Measurements from ENCODE around the gene HRH4. TPM values are rescaled to one million over a fixed set of nuclear protein-coding genes. Genes with fewer than 3 reads are reported as not detected.

The HRH4 gene
- total and polyA plus RNA-seq, 4 donors = 0.03 to 0.15 (median 0.10) TPM; not detected in 1

DNA sequence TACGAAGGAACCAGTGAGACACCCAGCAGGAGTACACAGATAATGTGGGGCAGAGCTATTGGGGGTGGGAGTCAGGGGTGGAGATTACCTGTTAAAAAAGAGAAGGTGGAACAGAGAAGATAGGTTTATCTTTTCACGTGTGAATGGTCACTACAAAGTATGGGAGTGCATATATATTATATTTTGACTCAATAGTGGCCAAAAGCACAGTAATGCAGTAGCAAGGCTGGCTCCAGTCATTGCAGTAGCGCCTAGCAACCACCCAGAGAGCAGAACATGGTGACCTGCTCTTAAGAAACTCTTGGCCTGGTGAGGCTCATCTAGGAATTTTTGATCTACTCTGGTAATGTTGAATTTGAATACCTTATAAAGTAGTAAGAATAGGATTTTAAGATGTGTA lies 33.0 kb upstream of the HRH4 start:
- Histone ChIP-seq H3K27me3 (ENCODE audit: control insufficient read depth in 1 of 2, insufficient read depth in 2 of 2, low read length in 1 of 2) (no peaks in the 10 kb centered on the region), H3K27ac (ENCODE audit: low read depth in 1 of 2, low read length in 2 of 2) (no peak overlapping the region), H3K9me3 (ENCODE audit: control insufficient read depth, low read length) (no peaks in the 10 kb centered on the region), H3K4me1 (ENCODE audit: control insufficient read depth in 1 of 2, insufficient read depth in 2 of 2, low read length in 2 of 2) (no peaks in the 10 kb centered on the region), H3K36me3 (ENCODE audit: control insufficient read depth in 1 of 2, insufficient read depth in 2 of 2, low read length in 1 of 2) (no peaks in the 10 kb centered on the region), H3K4me3 (ENCODE audit: low read length in 2 of 2) (peak overlapping the region; percentile 37 to 84)
- 54 to 55% methylated on average over 3 of the region's 3 CpGs for WGBS, 2 donors
- DNase-seq (no peak), ATAC-seq (ENCODE audit: low FRiP score) (no peak)
- intact Hi-C loops (cut with DNase I) = loop anchor here in 1 of 2 donors (2.0 kb wide), 1 partner anchor 29 kb away; no protein-coding TSS in a partner anchor

DNA sequence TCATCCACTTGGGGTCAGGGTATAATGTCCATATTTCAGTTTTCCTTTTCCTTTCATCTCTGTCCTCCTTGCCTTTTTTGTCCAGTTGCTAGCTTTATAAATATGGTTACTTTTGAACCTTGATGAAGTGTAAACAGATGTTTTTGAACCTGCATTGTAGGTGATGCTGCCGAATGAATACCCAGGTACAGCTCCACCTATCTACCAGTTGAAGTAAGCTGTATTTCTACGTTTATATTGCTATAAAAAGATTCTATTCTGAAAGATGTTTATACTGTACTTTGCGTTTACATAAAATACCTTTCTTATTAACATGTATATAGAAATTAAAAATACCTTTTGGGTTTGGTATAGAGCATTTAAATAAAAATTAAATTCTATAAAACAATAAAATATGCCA lies 31.7 kb upstream of the HRH4 start:
- intact Hi-C loops (cut with DNase I) = no loop called here
- WGBS, 2 donors = 89 to 92% methylated on average over 3 of the region's 3 CpGs

DNA sequence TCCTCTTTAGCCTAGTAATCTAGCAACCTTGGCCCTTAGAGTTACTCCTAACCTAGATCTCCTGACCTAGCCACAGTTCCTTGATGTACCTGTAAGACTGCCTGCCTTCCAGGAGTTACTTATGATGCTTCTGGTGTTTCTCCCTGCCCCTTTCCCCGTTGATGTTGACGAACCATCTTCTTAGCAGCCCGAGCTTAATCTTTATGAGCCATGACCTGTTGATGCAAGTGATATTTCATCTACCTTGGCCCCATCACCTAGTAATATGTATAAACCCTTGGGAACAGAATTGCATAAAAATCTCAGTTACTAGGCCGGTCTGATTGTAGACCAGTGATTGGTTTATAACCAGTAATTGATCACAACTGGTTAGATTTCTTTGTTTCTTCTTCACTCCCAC lies 31.2 kb upstream of the HRH4 start:
- no peaks in the 10 kb centered on the region for H3K4me1 ChIP-seq (ENCODE audit: control insufficient read depth in 1 of 2, insufficient read depth in 2 of 2, low read length in 2 of 2)
- H3K27me3 ChIP-seq (ENCODE audit: control insufficient read depth in 1 of 2, insufficient read depth in 2 of 2, low read length in 1 of 2) = no peaks in the 10 kb centered on the region
- H3K4me3 ChIP-seq (ENCODE audit: low read length in 2 of 2) = no peak overlapping the region
- 96 to 97% methylated on average over 4 of the region's 4 CpGs for WGBS, 2 donors
- H3K27ac ChIP-seq (ENCODE audit: low read depth in 1 of 2, low read length in 2 of 2) = no peak overlapping the region
- no peaks in the 10 kb centered on the region for H3K36me3 ChIP-seq (ENCODE audit: control insufficient read depth in 1 of 2, insufficient read depth in 2 of 2, low read length in 1 of 2)
- no peaks in the 10 kb centered on the region for H3K9me3 ChIP-seq (ENCODE audit: control insufficient read depth, low read length)
- ATAC-seq (ENCODE audit: low FRiP score) (no peak), DNase-seq (no peak)
- intact Hi-C loops (cut with DNase I) = no loop called here

More for the DNA sequence above, 31.7 kb upstream of the HRH4 start:
- H3K4me1 ChIP-seq (ENCODE audit: control insufficient read depth in 1 of 2, insufficient read depth in 2 of 2, low read length in 2 of 2) = no peaks in the 10 kb centered on the region
- ATAC-seq (ENCODE audit: low FRiP score) = no peak
- no peaks in the 10 kb centered on the region for H3K27me3 ChIP-seq (ENCODE audit: control insufficient read depth in 1 of 2, insufficient read depth in 2 of 2, low read length in 1 of 2)
- no peak overlapping the region for H3K4me3 ChIP-seq (ENCODE audit: low read length in 2 of 2)
- no peaks in the 10 kb centered on the region for H3K9me3 ChIP-seq (ENCODE audit: control insufficient read depth, low read length)
- H3K27ac ChIP-seq (ENCODE audit: low read depth in 1 of 2, low read length in 2 of 2) = no peak overlapping the region
- H3K36me3 ChIP-seq (ENCODE audit: control insufficient read depth in 1 of 2, insufficient read depth in 2 of 2, low read length in 1 of 2) = no peaks in the 10 kb centered on the region
- no peak for DNase-seq

DNA sequence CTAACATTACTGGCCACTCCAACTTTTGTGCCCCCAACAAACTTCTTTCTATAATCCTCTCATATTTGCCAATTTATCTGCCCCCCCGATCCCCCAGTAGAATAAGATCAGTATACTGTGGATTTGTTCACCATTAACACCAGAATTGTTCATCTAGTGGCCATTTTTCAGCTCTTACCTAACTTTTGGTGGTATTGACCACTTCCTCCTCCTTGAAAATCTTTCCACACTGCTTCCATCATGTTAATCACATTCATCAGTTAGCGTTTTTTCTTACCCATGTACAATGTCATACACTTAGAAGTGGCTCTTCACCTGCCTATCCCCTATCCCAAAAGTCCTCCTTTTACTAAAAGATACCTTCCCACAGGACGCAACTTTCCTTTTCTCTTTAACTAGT lies 27.8 kb upstream of the HRH4 start:
- no peaks in the 10 kb centered on the region for H3K36me3 ChIP-seq (ENCODE audit: control insufficient read depth in 1 of 2, insufficient read depth in 2 of 2, low read length in 1 of 2)
- H3K9me3 ChIP-seq (ENCODE audit: control insufficient read depth, low read length) = no peaks in the 10 kb centered on the region
- no peaks in the 10 kb centered on the region for H3K4me1 ChIP-seq (ENCODE audit: control insufficient read depth in 1 of 2, insufficient read depth in 2 of 2, low read length in 2 of 2)

DNA sequence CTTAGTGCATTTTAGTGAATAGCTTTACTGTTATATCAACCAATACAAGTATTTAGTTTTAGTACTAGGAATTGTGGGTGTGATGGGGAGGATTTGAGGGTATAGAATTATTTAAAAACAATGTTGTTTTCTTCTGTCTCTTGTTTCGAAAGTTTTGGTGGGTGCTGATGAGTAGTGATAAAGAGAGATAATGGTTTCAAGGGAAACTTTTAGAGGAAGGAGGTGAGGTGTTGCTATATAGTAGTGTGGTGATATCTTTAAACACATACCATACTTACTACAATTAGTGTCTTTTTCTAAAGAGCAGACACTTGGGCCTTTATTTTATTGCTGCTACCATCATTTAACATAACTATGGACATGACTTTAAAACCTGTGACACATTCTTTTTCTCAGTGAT lies 23.5 kb upstream of the HRH4 start:
- intact Hi-C loops (cut with DNase I) = no loop called here
- no peak for DNase-seq
- no peak for ATAC-seq (ENCODE audit: low FRiP score)
- no peak overlapping the region for H3K4me3 ChIP-seq (ENCODE audit: low read length in 2 of 2)
- 86 to 95% methylated on average over 1 of the region's 1 CpG for WGBS, 2 donors
- no peaks in the 10 kb centered on the region for H3K9me3 ChIP-seq (ENCODE audit: control insufficient read depth, low read length)
- H3K27me3 ChIP-seq (ENCODE audit: control insufficient read depth in 1 of 2, insufficient read depth in 2 of 2, low read length in 1 of 2) = no peaks in the 10 kb centered on the region
- H3K27ac ChIP-seq (ENCODE audit: low read depth in 1 of 2, low read length in 2 of 2) = no peak overlapping the region
- H3K4me1 ChIP-seq (ENCODE audit: control insufficient read depth in 1 of 2, insufficient read depth in 2 of 2, low read length in 2 of 2) = no peaks in the 10 kb centered on the region
- H3K36me3 ChIP-seq (ENCODE audit: control insufficient read depth in 1 of 2, insufficient read depth in 2 of 2, low read length in 1 of 2) = peaks cover 0 to 2% of the 10 kb centered on the region in 2 donors

More for the DNA sequence above, 27.8 kb upstream of the HRH4 start:
- DNase-seq (no peak), ATAC-seq (ENCODE audit: low FRiP score) (no peak)
- Histone ChIP-seq H3K27ac (ENCODE audit: low read depth in 1 of 2, low read length in 2 of 2) (no peak overlapping the region), H3K27me3 (ENCODE audit: control insufficient read depth in 1 of 2, insufficient read depth in 2 of 2, low read length in 1 of 2) (no peaks in the 10 kb centered on the region), H3K4me3 (ENCODE audit: low read length in 2 of 2) (no peak overlapping the region)
- intact Hi-C loops (cut with DNase I) = loop anchor here in 1 of 2 donors (5.0 kb wide), 1 partner anchor 75 kb away; no protein-coding TSS in a partner anchor
- WGBS, 2 donors = 95 to 99% methylated on average over 3 of the region's 3 CpGs

DNA sequence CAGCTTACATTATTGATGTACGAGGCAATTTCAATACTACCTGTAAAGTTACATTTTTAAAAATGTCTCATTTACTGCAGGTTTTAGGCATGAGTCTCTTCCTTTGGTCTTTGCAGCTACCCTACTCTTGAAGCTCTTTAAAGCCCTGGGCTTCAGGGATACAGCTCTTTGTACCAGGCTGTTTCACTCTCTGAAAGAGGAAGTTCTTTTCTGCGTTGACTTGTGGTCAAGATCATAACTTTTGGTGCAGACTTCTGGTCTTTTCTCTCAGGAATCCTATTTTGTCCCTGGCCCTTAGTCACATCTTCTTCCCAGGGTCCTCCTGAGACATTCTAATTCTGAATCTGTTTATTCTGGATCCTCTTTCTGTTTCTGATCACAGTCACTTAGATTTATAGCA lies 16.6 kb upstream of the HRH4 start:
- H3K36me3 ChIP-seq (ENCODE audit: control insufficient read depth in 1 of 2, insufficient read depth in 2 of 2, low read length in 1 of 2) = peaks cover 0 to 5% of the 10 kb centered on the region in 2 donors
- no peak overlapping the region for H3K27ac ChIP-seq (ENCODE audit: low read depth in 1 of 2, low read length in 2 of 2)
- intact Hi-C loops (cut with DNase I) = no loop called here
- 83 to 86% methylated on average over 2 of the region's 2 CpGs for WGBS, 2 donors
- H3K9me3 ChIP-seq (ENCODE audit: control insufficient read depth, low read length) = no peaks in the 10 kb centered on the region
- no peaks in the 10 kb centered on the region for H3K27me3 ChIP-seq (ENCODE audit: control insufficient read depth in 1 of 2, insufficient read depth in 2 of 2, low read length in 1 of 2)
- ATAC-seq (ENCODE audit: low FRiP score) (no peak), DNase-seq (no peak)
- H3K4me1 ChIP-seq (ENCODE audit: control insufficient read depth in 1 of 2, insufficient read depth in 2 of 2, low read length in 2 of 2) = no peaks in the 10 kb centered on the region
- H3K4me3 ChIP-seq (ENCODE audit: low read length in 2 of 2) = no peak overlapping the region

DNA sequence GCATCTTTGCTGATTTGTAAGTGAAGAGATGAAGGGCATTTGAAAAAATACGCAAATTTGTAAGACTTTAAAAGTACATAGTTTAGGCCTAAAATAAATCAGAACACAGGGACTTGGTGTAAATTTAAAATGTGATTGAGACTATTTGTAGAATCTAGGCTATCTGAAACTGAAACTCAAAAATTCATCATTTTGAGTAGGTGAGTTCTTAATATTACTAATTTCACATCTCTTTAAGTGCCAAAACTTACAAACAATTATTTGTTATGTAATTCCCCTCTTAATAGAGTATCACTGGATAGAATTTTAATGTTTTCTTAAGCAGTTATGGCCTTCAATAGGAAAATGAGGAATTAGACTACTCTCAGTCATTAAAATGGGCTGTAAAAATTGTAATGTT lies 14.0 kb upstream of the HRH4 start:
- no peaks in the 10 kb centered on the region for H3K4me1 ChIP-seq (ENCODE audit: control insufficient read depth in 1 of 2, insufficient read depth in 2 of 2, low read length in 2 of 2)
- DNase-seq (no peak), ATAC-seq (ENCODE audit: low FRiP score) (no peak)
- H3K27me3 ChIP-seq (ENCODE audit: control insufficient read depth in 1 of 2, insufficient read depth in 2 of 2, low read length in 1 of 2) = no peaks in the 10 kb centered on the region
- H3K27ac ChIP-seq (ENCODE audit: low read depth in 1 of 2, low read length in 2 of 2) = no peak overlapping the region
- 89 to 100% methylated on average over 1 of the region's 1 CpG for WGBS, 2 donors
- intact Hi-C loops (cut with DNase I) = no loop called here
- no peaks in the 10 kb centered on the region for H3K9me3 ChIP-seq (ENCODE audit: control insufficient read depth, low read length)
- H3K36me3 ChIP-seq (ENCODE audit: control insufficient read depth in 1 of 2, insufficient read depth in 2 of 2, low read length in 1 of 2) = peaks cover 0 to 5% of the 10 kb centered on the region in 2 donors
- H3K4me3 ChIP-seq (ENCODE audit: low read length in 2 of 2) = no peak overlapping the region

DNA sequence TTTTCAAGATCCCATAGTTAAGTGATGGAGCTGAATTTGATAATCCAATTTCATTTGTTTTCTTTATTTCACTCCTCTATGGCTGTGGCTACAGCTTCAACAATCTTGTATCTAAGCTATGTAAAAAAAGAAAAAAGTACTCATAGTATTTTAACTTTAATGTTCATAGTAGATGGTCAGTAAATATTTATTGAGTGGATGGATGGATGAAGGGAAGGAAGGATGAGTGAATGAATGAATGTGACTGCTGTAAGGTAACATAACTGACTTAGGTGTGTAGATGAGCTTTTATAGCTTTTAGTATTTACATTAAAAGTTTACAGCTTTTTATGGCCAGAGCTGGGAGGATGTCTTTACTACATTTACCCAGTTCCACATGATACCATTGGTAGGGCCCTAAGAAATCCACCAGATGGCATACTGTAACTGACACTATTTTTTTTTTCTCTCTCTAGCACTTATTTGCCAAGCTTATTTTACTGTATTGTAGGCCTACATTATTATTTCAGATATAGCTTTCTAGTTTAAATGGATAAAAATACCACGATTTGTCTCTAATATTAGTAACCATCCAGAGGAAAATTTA lies 13.4 kb upstream of the HRH4 start:
- intact Hi-C loops (cut with DNase I) = no loop called here
- Histone ChIP-seq H3K27me3 (ENCODE audit: control insufficient read depth in 1 of 2, insufficient read depth in 2 of 2, low read length in 1 of 2) (no peaks in the 10 kb centered on the region), H3K27ac (ENCODE audit: low read depth in 1 of 2, low read length in 2 of 2) (no peak overlapping the region), H3K4me1 (ENCODE audit: control insufficient read depth in 1 of 2, insufficient read depth in 2 of 2, low read length in 2 of 2) (no peaks in the 10 kb centered on the region), H3K9me3 (ENCODE audit: control insufficient read depth, low read length) (no peaks in the 10 kb centered on the region), H3K36me3 (ENCODE audit: control insufficient read depth in 1 of 2, insufficient read depth in 2 of 2, low read length in 1 of 2) (peaks cover 0 to 5% of the 10 kb centered on the region in 2 donors), H3K4me3 (ENCODE audit: low read length in 2 of 2) (no peak overlapping the region)
- DNase-seq = no peak
- ATAC-seq (ENCODE audit: low FRiP score) = no peak
- 58 to 75% methylated on average over 1 of the region's 1 CpG for WGBS, 2 donors

DNA sequence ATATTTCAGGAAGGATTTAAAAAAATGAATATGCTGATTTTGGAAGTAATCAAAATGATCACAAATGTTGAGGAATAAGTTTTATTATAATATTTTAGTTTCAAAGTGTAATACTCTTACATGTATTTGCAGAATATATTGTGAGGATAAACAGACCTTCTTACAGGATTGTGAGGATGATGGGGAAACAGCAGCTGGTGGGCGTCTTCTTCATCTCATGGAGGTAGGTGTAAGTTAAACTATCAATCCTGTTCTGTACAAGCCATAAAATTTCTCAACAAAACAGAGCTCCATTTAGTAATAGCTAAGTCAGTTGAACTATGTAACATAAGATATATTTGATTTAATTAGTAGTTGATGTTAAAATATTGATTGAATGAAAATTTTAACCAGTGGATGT lies 12.5 kb upstream of the HRH4 start:
- H3K4me1 ChIP-seq (ENCODE audit: control insufficient read depth in 1 of 2, insufficient read depth in 2 of 2, low read length in 2 of 2) = no peaks in the 10 kb centered on the region
- no peak overlapping the region for H3K27ac ChIP-seq (ENCODE audit: low read depth in 1 of 2, low read length in 2 of 2)
- intact Hi-C loops (cut with DNase I) = no loop called here
- DNase-seq = no peak
- peaks cover 0 to 5% of the 10 kb centered on the region in 2 donors for H3K36me3 ChIP-seq (ENCODE audit: control insufficient read depth in 1 of 2, insufficient read depth in 2 of 2, low read length in 1 of 2)
- no peak overlapping the region for H3K4me3 ChIP-seq (ENCODE audit: low read length in 2 of 2)
- no peak for ATAC-seq (ENCODE audit: low FRiP score)
- 97 to 98% methylated on average over 1 of the region's 1 CpG for WGBS, 2 donors
- no peaks in the 10 kb centered on the region for H3K27me3 ChIP-seq (ENCODE audit: control insufficient read depth in 1 of 2, insufficient read depth in 2 of 2, low read length in 1 of 2)
- H3K9me3 ChIP-seq (ENCODE audit: control insufficient read depth, low read length) = no peaks in the 10 kb centered on the region

Measured in aorta (tissue), 5 donors.